K562 (cell line): ENCODE results near the gene HEPHL1. TPM values are rescaled to one million over a fixed set of nuclear protein-coding genes. Genes with fewer than 3 reads are reported as not detected.

Experiments
- ATAC-seq: fragments of 200-7000 bp; cut with Tn5 transposase; 3 replicates; pipeline ENCODE4 v1.9.1; 2020; ENCODE audit warnings: moderate library complexity
- BruUV-seq: library from RNA; stranded (reverse); fragments of 400-500 nt; replicated peaks from 2 replicates; lab custom pipeline; 2021; lab: Mats Ljungman, UMichigan
- CTCF ChIA-PET: fragments of 300-600 bp; formaldehyde crosslinking; extraction: SDS; loops from one replicate; lab custom pipeline; 2021; ENCODE audit warnings: low intra/inter-chr PET ratio; lab: Yijun Ruan, JAX
- POLR2A ChIA-PET: fragments of 300-600, 350-650 bp; sonication (Branson Sonifier 250); formaldehyde crosslinking; extraction: SDS; loops from one replicate; lab custom pipeline; 2021; ENCODE audit warnings: antibody characterized with exemption, inconsistent platforms; lab: Yijun Ruan, JAX
- DNase-seq, 4 experiments: peaks; one replicate each; pipeline versions ENCODE4 v3.0.0 to v3.0.0-alpha.2; 2011 to 2018; ENCODE audit warnings: low spot score in 3 of 4, mixed read lengths in 3 of 4; ENCODE audit errors: extremely low read depth in 1 of 4
- FAIRE-seq: peaks from 2 replicates; lab custom pipeline; 2011; peaks lifted over from hg19 to GRCh38; lab: Jason Lieb, UNC
- H2AFZ ChIP-seq: 2 replicates; pipeline ENCODE4 v1.6.0; 2011; ENCODE audit warnings: low read depth, low read length, control low read depth, inconsistent platforms
- H3K27ac ChIP-seq: fragments of 200-600 bp; 3 replicates; pipeline ENCODE4 v1.8.0; 2011; ENCODE audit warnings: low read depth, mild to moderate bottlenecking, control low read depth, inconsistent platforms, low read length, moderate library complexity, mixed read lengths; ENCODE audit errors: extremely low read depth
- H3K27me3 ChIP-seq, 2 experiments: fragments of 300-600 bp in 1 of 2; 2 replicates in 1 of 2; 3 replicates in 1 of 2; pipeline versions ENCODE4 v1.6.0 to v1.8.0; 2011; ENCODE audit warnings: inconsistent platforms in 2 of 2, low read length in 2 of 2, mild to moderate bottlenecking in 1 of 2, mixed read lengths in 1 of 2, moderate library complexity in 1 of 2; ENCODE audit not compliant: control insufficient read depth in 2 of 2, insufficient read depth in 2 of 2
- H3K36me3 ChIP-seq: fragments of 300-600 bp; 3 replicates; pipeline ENCODE4 v1.8.0; 2011; ENCODE audit warnings: mild to moderate bottlenecking, low read length, inconsistent platforms; ENCODE audit not compliant: control insufficient read depth, insufficient read depth
- H3K4me1 ChIP-seq, 2 experiments: fragments of 200-600 bp in 1 of 2; replicated peaks in 1 of 2; 2 replicates in 1 of 2; 3 replicates in 1 of 2; pipeline versions ENCODE4 v1.5.1 to v1.8.0; 2011; ENCODE audit warnings: inconsistent platforms in 2 of 2, low read length in 2 of 2, mild to moderate bottlenecking in 1 of 2, mixed read lengths in 1 of 2, moderate library complexity in 1 of 2; ENCODE audit not compliant: control insufficient read depth in 2 of 2, insufficient read depth in 2 of 2
- H3K4me2 ChIP-seq: 2 replicates; pipeline ENCODE4 v1.6.1; 2011; ENCODE audit warnings: low read length, control low read depth, inconsistent platforms, mixed read lengths; ENCODE audit not compliant: insufficient read depth
- H3K4me3 ChIP-seq: fragments of 200-600 bp; sonication (generic), shearing (Covaris generic); 2 replicates; pipeline ENCODE4 v1.5.1; 2016; ENCODE audit warnings: control low read depth, inconsistent platforms
- H3K79me2 ChIP-seq: fragments of 200-600 bp; 3 replicates; pipeline ENCODE4 v1.8.0; 2011; ENCODE audit warnings: low read length, inconsistent platforms; ENCODE audit not compliant: control insufficient read depth, insufficient read depth
- H3K9ac ChIP-seq, 2 experiments: 2 replicates each; pipeline versions ENCODE4 v1.6.0 to v1.6.1; 2011; ENCODE audit warnings: low read depth in 2 of 2, low read length in 2 of 2, control low read depth in 1 of 2, inconsistent platforms in 1 of 2, mild to moderate bottlenecking in 1 of 2, mixed read lengths in 1 of 2; ENCODE audit not compliant: insufficient read depth in 1 of 2
- H3K9me1 ChIP-seq: one replicate; pipeline ENCODE4 v1.6.0; 2011; ENCODE audit warnings: inconsistent platforms, mild to moderate bottlenecking, low read length, moderate library complexity; ENCODE audit not compliant: control insufficient read depth, insufficient read depth
- H3K9me3 ChIP-seq: replicated peaks from 2 replicates; pipeline ENCODE4 v1.5.1; 2011; ENCODE audit warnings: low read depth, low read length, inconsistent platforms; ENCODE audit not compliant: control insufficient read depth, insufficient read depth
- H4K20me1 ChIP-seq: replicated peaks from 2 replicates; pipeline ENCODE4 v1.6.1; 2011; ENCODE audit warnings: low read length, inconsistent platforms, mixed read lengths; ENCODE audit not compliant: control insufficient read depth, insufficient read depth
- ASH1L ChIP-seq: fragments of 450-650 bp; IDR thresholded peaks from 2 replicates; pipeline ENCODE4 v1.6.1; 2018; ENCODE audit warnings: borderline replicate concordance, mild to moderate bottlenecking, low read depth; ENCODE audit not compliant: partially characterized antibody
- ATF7 ChIP-seq: fragments of 450-650 bp; IDR thresholded peaks from 2 replicates; pipeline ENCODE4 v1.7.1; 2014; ENCODE audit warnings: mild to moderate bottlenecking, moderate library complexity
- CREB1 ChIP-seq, 2 experiments: sonication (generic) in 1 of 2; formaldehyde crosslinking in 1 of 2; IDR thresholded peaks; 2 replicates each; pipeline versions ENCODE4 v1.6.1 to v1.8.0; 2012 to 2022; ENCODE audit warnings: inconsistent platforms in 1 of 2, mild to moderate bottlenecking in 1 of 2, missing genetic modification reagents in 1 of 2, moderate library complexity in 1 of 2
- CREBBP ChIP-seq: IDR thresholded peaks from one replicate; pipeline ENCODE4 v1.6.1; 2012; ENCODE audit warnings: low read depth, mild to moderate bottlenecking, control low read depth, inconsistent platforms, low read length
- ETS2 ChIP-seq: IDR thresholded peaks from 2 replicates; pipeline ENCODE4 v1.6.1; 2016; ENCODE audit warnings: borderline replicate concordance, missing genetic modification characterization, mild to moderate bottlenecking, moderate library complexity, missing compliant biosample characterization; ENCODE audit not compliant: poor library complexity, severe bottlenecking
- GATA2 ChIP-seq: sonication (generic); formaldehyde crosslinking; IDR thresholded peaks from 2 replicates; pipeline ENCODE4 v1.4.0; 2020; ENCODE audit warnings: mild to moderate bottlenecking, missing genetic modification reagents
- MECOM ChIP-seq: fragments of 250-450 bp; sonication (Bioruptor Pico); IDR thresholded peaks from 2 replicates; pipeline ENCODE4 v1.8.0; 2022; ENCODE audit warnings: inconsistent platforms
- MTA3 ChIP-seq: fragments of 450-650 bp; formaldehyde crosslinking; IDR thresholded peaks from 2 replicates; pipeline ENCODE4 v1.6.1; 2017; ENCODE audit warnings: mild to moderate bottlenecking, borderline replicate concordance
- NELFE ChIP-seq: IDR thresholded peaks from 2 replicates; pipeline ENCODE4 v1.6.1; 2011; ENCODE audit warnings: mild to moderate bottlenecking; ENCODE audit not compliant: insufficient read depth, insufficient read length
- NR4A1 ChIP-seq, 2 experiments: fragments of 250-450 bp in 1 of 2; fragments of 450-650 bp in 1 of 2; sonication (Bioruptor Pico) in 1 of 2; IDR thresholded peaks; 2 replicates each; pipeline versions ENCODE4 v1.4.0 to v1.6.1; 2016 to 2020; ENCODE audit warnings: mild to moderate bottlenecking in 2 of 2, missing compliant biosample characterization in 1 of 2, missing genetic modification characterization in 1 of 2, moderate library complexity in 1 of 2
- TEAD1 ChIP-seq, 2 experiments: fragments of 450-650 bp in 1 of 2; sonication (generic) in 1 of 2; formaldehyde crosslinking; IDR thresholded peaks; 2 replicates each; pipeline versions ENCODE4 v1.4.0 to v1.8.0; 2020 to 2022; ENCODE audit warnings: mild to moderate bottlenecking in 2 of 2, missing genetic modification reagents in 1 of 2
- ZFP36 ChIP-seq: fragments of 150-350 bp; IDR thresholded peaks from 2 replicates; pipeline ENCODE4 v1.6.1; 2018; ENCODE audit warnings: low read length, low read depth; ENCODE audit not compliant: partially characterized antibody
- ZNF316 ChIP-seq: fragments of 450-650 bp; IDR thresholded peaks from 2 replicates; pipeline ENCODE4 v1.6.1; 2016
- ZNF384 ChIP-seq: IDR thresholded peaks from 2 replicates; pipeline ENCODE4 v1.6.1; 2012; ENCODE audit warnings: low read depth, low read length, improper control_type of control experiment
- ZNF76 ChIP-seq: fragments of 250-450 bp; sonication (Bioruptor Pico); IDR thresholded peaks from 2 replicates; pipeline ENCODE4 v1.4.0; 2020; ENCODE audit warnings: mild to moderate bottlenecking, moderate library complexity, borderline replicate concordance
- WGBS: fragments of 100-300 bp; shearing (Covaris generic); methylation state at CpG from one replicate; pipeline ENCODE4 v1.1.6; 2016; ENCODE audit warnings: low coverage, mixed read lengths; ENCODE audit not compliant: insufficient coverage; ENCODE audit errors: missing lambda C conversion rate; 5-methylcytosine and 5-hydroxymethylcytosine counted together
- in situ Hi-C: fragments of 300-500 bp; cut with MboI; formaldehyde crosslinking; loops from 4 replicates; pipeline ENCODE4 v1.15.0; 2018; ENCODE audit warnings: inconsistent platforms, mixed read lengths
- intact Hi-C: fragments of 100-400 bp; cut with micrococcal nuclease; formaldehyde crosslinking; loops from 2 replicates; pipeline ENCODE4 v1.14.2; 2022
- polyA plus RNA-seq, 8 experiments: library from polyadenylated mRNA; depleted of rRNA in 4 of 8; stranded (reverse) in 5 of 8; unstranded in 3 of 8; fragments of >200 nt; fragmentation: Nextera tagmentation in 2 of 8; fragmentation: Illumina TruSeq in 1 of 8; extraction: Ambion mirVana in 2 of 8; extraction: Trizol in 1 of 8; gene quantifications; 2 replicates each; pipeline versions ENCODE4 v1.2.1 to v1.2.3, GENCODE V29; 2011 to 2014; ENCODE audit warnings: inconsistent platforms in 1 of 8, missing spikeins in 1 of 8
- total RNA-seq, 7 experiments: library from RNA; depleted of rRNA in 6 of 7; stranded (reverse); fragments of >200 nt in 6 of 7; fragmentation: Illumina TruSeq in 2 of 7; extraction: Trizol in 2 of 7; gene quantifications; 2 replicates each; pipeline versions ENCODE4 v1.2.1 to v1.2.3, GENCODE V29; 2011 to 2021; ENCODE audit warnings: low replicate concordance in 1 of 7
- TF ChIP-seq, protein P1 (sequence below): fragments of 250-450 bp; sonication (Bioruptor Pico); IDR thresholded peaks from 2 replicates; pipeline ENCODE4 v1.8.0; 2021; ENCODE audit warnings: mild to moderate bottlenecking, moderate library complexity
- TF ChIP-seq, protein P2 (sequence below): IDR thresholded peaks from 2 replicates; pipeline ENCODE4 v1.6.1; 2016; ENCODE audit warnings: missing genetic modification characterization, missing compliant biosample characterization
- TF ChIP-seq, protein P3 (sequence below), 2 experiments: IDR thresholded peaks; 2 replicates each; pipeline ENCODE4 v1.6.1; 2012; ENCODE audit warnings: improper control_type of control experiment in 2 of 2, low read depth in 2 of 2, low read length in 2 of 2, borderline replicate concordance in 1 of 2

The HEPHL1 gene
- total and polyA plus RNA-seq, 9 of the 15 experiments (the other 6 are each of a cell fraction or from before 2014, with no cell fraction given) = 0.01 TPM; not detected in 8

DNA sequence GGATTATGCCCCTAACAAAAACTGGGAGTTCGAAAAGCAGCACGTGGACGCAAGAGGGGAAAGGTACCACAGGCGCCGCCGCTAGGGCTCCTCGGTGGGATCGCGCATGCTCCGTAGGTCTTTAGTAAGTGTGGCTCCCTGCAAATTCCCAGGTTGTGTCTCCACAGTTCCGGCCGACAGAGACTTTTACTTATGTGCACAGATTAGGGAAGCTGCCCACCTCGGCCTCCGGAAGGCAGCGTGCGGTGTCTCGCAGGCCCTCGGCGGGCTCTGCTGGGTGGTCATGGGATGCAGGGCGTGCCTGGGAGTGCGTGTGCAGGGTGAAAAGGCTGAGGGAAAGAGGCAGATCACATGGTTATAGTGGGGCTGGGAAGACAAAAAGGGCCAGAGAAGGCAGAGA is 67.8 kb downstream of the HEPHL1 start:
- ChIA-PET POLR2A (no interaction called here), CTCF (no interaction called here)
- H3K9ac ChIP-seq = no peak overlapping the region
- H3K36me3 ChIP-seq = no peaks in the 10 kb centered on the region
- no peak overlapping the region for H3K4me2 ChIP-seq
- no peak overlapping the region for H3K27ac ChIP-seq
- WGBS = 46% methylated on average over 21 of the region's 21 CpGs
- H3K4me3 ChIP-seq = no peak overlapping the region
- H3K9me1 ChIP-seq = no peaks in the 10 kb centered on the region
- H3K27me3 ChIP-seq = peaks cover 0 to 14% of the 10 kb centered on the region in 2 experiments; a peak in 2 of 5 replicates
- TF ChIP-seq ATF7 (no peak), CREBBP (no peak), TEAD1 (CRISPR knock-in tag; IDR thresholded peaks at IDR 0.05) (no peak), ZNF384 (no peak), ZNF316 (no peak), GATA2 (CRISPR knock-in tag) (no peak), ASH1L (no peak), NELFE (no peak), ZFP36 (no peak), MECOM (no peak), MTA3 (no peak), ZNF76 (CRISPR knock-in tag) (no peak), NR4A1 (CRISPR knock-in tag; IDR thresholded peaks at IDR 0.05) (no peak), NR4A1 (tag; IDR thresholded peaks at IDR 0.05) (no peak), CREB1 (IDR thresholded peaks at IDR 0.05) (no peak), CREB1 (CRISPR knock-in tag; IDR thresholded peaks at IDR 0.05) (no peak), ETS2 (no peak)
- TF ChIP-seq, protein P1, sequence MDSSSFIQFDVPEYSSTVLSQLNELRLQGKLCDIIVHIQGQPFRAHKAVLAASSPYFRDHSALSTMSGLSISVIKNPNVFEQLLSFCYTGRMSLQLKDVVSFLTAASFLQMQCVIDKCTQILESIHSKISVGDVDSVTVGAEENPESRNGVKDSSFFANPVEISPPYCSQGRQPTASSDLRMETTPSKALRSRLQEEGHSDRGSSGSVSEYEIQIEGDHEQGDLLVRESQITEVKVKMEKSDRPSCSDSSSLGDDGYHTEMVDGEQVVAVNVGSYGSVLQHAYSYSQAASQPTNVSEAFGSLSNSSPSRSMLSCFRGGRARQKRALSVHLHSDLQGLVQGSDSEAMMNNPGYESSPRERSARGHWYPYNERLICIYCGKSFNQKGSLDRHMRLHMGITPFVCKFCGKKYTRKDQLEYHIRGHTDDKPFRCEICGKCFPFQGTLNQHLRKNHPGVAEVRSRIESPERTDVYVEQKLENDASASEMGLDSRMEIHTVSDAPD (CRISPR knock-in tag) = no peak
- TF ChIP-seq, protein P2, sequence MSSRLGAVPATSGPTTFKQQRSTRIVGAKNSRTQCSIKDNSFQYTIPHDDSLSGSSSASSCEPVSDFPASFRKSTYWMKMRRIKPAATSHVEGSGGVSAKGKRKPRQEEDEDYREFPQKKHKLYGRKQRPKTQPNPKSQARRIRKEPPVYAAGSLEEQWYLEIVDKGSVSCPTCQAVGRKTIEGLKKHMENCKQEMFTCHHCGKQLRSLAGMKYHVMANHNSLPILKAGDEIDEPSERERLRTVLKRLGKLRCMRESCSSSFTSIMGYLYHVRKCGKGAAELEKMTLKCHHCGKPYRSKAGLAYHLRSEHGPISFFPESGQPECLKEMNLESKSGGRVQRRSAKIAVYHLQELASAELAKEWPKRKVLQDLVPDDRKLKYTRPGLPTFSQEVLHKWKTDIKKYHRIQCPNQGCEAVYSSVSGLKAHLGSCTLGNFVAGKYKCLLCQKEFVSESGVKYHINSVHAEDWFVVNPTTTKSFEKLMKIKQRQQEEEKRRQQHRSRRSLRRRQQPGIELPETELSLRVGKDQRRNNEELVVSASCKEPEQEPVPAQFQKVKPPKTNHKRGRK = no peak
- TF ChIP-seq, protein P3, sequence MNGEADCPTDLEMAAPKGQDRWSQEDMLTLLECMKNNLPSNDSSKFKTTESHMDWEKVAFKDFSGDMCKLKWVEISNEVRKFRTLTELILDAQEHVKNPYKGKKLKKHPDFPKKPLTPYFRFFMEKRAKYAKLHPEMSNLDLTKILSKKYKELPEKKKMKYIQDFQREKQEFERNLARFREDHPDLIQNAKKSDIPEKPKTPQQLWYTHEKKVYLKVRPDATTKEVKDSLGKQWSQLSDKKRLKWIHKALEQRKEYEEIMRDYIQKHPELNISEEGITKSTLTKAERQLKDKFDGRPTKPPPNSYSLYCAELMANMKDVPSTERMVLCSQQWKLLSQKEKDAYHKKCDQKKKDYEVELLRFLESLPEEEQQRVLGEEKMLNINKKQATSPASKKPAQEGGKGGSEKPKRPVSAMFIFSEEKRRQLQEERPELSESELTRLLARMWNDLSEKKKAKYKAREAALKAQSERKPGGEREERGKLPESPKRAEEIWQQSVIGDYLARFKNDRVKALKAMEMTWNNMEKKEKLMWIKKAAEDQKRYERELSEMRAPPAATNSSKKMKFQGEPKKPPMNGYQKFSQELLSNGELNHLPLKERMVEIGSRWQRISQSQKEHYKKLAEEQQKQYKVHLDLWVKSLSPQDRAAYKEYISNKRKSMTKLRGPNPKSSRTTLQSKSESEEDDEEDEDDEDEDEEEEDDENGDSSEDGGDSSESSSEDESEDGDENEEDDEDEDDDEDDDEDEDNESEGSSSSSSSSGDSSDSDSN (IDR thresholded peaks at IDR 0.05; ENCODE audit: borderline replicate concordance in 1 of 2, low read depth in 2 of 2, low read length in 2 of 2) = no peak
- H4K20me1 ChIP-seq = no peaks in the 10 kb centered on the region
- in situ Hi-C loops = no loop called here
- intact Hi-C loops = no loop called here
- no peak for ATAC-seq
- no peak for DNase-seq
- H3K4me1 ChIP-seq = peaks cover 0 to 7% of the 10 kb centered on the region in 2 experiments; a peak in 1 of 5 replicates
- no peaks in the 10 kb centered on the region for H3K9me3 ChIP-seq
- no peak overlapping the region for H2AFZ ChIP-seq
- no TSS peak for BruUV-seq
- FAIRE-seq = no peak
- no peaks in the 10 kb centered on the region for H3K79me2 ChIP-seq
